ENCODE data around the gene MRPS12.

GRCh38 chr19:38900743-38901190 lies 30.0 kb upstream of the MRPS12 start:
- TF ChIP-seq CTCF (IDR thresholded peaks at IDR 0.05) (no peak), ZNF263 (CRISPR knock-in tag; IDR thresholded peaks at IDR 0.05; ENCODE audit: low read depth) (no peak), GRHL2 (CRISPR knock-in tag; IDR thresholded peaks at IDR 0.05; ENCODE audit: insufficient replicate concordance, severe bottlenecking) (no peak), SMAD3 (CRISPR knock-in tag; IDR thresholded peaks at IDR 0.05; ENCODE audit: borderline replicate concordance) (no peak), ETV6 (CRISPR knock-in tag; IDR thresholded peaks at IDR 0.05) (no peak), TEAD4 (CRISPR knock-in tag; IDR thresholded peaks at IDR 0.05) (no peak), NR2C2 (CRISPR knock-in tag; IDR thresholded peaks at IDR 0.05) (no peak), GTF2I (CRISPR knock-in tag; conservative IDR thresholded peaks at IDR 0.05) (no peak), JUN (CRISPR knock-in tag; IDR thresholded peaks at IDR 0.05) (no peak)

Measured in WTC11 (cell line).